Measurements from ENCODE around the gene TEKT5. TPM values are rescaled to one million over a fixed set of nuclear protein-coding genes. Genes with fewer than 3 reads are reported as not detected.

TEKT5 gene
- total and polyA plus RNA-seq, 4 donors, result 0.13 to 0.92 TPM; not detected in 2

GRCh38 chr16:10688291-10688690 is 6.4 kb downstream of the TEKT5 start:
- 88% methylated on average over 10 of the region's 10 CpGs for WGBS
- TF ChIP-seq JUND (IDR thresholded peaks at IDR 0.05), result no peak
- no peak for TF ChIP-seq TAF1 (conservative IDR thresholded peaks at IDR 0.05)
- TF ChIP-seq ZBTB33 (IDR thresholded peaks at IDR 0.05), result no peak
- TF ChIP-seq REST (IDR thresholded peaks at IDR 0.05), result no peak
- TF ChIP-seq SP1 (IDR thresholded peaks at IDR 0.05), result no peak
- H3K9ac ChIP-seq (ENCODE audit: low read depth in 1 of 2, low read length in 2 of 2), result no peak overlapping the region
- no peaks in the 10 kb centered on the region for H3K4me1 ChIP-seq (ENCODE audit: control insufficient read depth in 4 of 4, insufficient read depth in 4 of 4, low read length in 3 of 4)
- no peak overlapping the region for H3K27ac ChIP-seq (ENCODE audit: low read depth in 1 of 2, low read length in 2 of 2)
- no peaks in the 10 kb centered on the region for H3K36me3 ChIP-seq (ENCODE audit: control insufficient read depth in 4 of 4, insufficient read depth in 3 of 4, low read depth in 1 of 4, low read length in 3 of 4)
- H3K27me3 ChIP-seq (ENCODE audit: control insufficient read depth in 4 of 4, insufficient read depth in 4 of 4, low read length in 3 of 4), result no peaks in the 10 kb centered on the region
- no peaks in the 10 kb centered on the region for H3K9me3 ChIP-seq (ENCODE audit: control insufficient read depth in 4 of 4, low read length in 3 of 4)
- no peak overlapping the region for H3K4me3 ChIP-seq (ENCODE audit: low read depth in 1 of 3, low read length in 3 of 3)
- DNase-seq (ENCODE audit: low spot score), result no peak

GRCh38 chr16:10685709-10686108 is 9.0 kb downstream of the TEKT5 start:
- DNase-seq (ENCODE audit: low spot score), result no peak
- Histone ChIP-seq H3K9ac (ENCODE audit: low read depth in 1 of 2, low read length in 2 of 2) (no peak overlapping the region), H3K4me1 (ENCODE audit: control insufficient read depth in 4 of 4, insufficient read depth in 4 of 4, low read length in 3 of 4) (no peaks in the 10 kb centered on the region), H3K36me3 (ENCODE audit: control insufficient read depth in 4 of 4, insufficient read depth in 3 of 4, low read depth in 1 of 4, low read length in 3 of 4) (no peaks in the 10 kb centered on the region), H3K27me3 (ENCODE audit: control insufficient read depth in 4 of 4, insufficient read depth in 4 of 4, low read length in 3 of 4) (no peaks in the 10 kb centered on the region), H3K27ac (ENCODE audit: low read depth in 1 of 2, low read length in 2 of 2) (no peak overlapping the region), H3K4me3 (ENCODE audit: low read depth in 1 of 3, low read length in 3 of 3) (no peak overlapping the region), H3K9me3 (ENCODE audit: control insufficient read depth in 4 of 4, low read length in 3 of 4) (no peaks in the 10 kb centered on the region)
- TF ChIP-seq JUND (IDR thresholded peaks at IDR 0.05), result no peak
- no peak for TF ChIP-seq YY1 (IDR thresholded peaks at IDR 0.05)
- TF ChIP-seq GABPA (IDR thresholded peaks at IDR 0.05 in 1 of 2, conservative IDR thresholded peaks at IDR 0.05 in 1 of 2), result no peak
- no peak for TF ChIP-seq RXRA (IDR thresholded peaks at IDR 0.05)
- no peak for TF ChIP-seq HNF4G (IDR thresholded peaks at IDR 0.05)
- TF ChIP-seq REST (IDR thresholded peaks at IDR 0.05), result no peak
- no peak for TF ChIP-seq ZBTB33 (IDR thresholded peaks at IDR 0.05)
- TF ChIP-seq ATF3 (IDR thresholded peaks at IDR 0.05), result no peak
- no peak for TF ChIP-seq FOXA2 (IDR thresholded peaks at IDR 0.05)
- no peak for TF ChIP-seq TAF1 (conservative IDR thresholded peaks at IDR 0.05)
- TF ChIP-seq EGR1 (IDR thresholded peaks at IDR 0.05; ENCODE audit: low read depth in 2 of 2), result no peak
- 78% methylated on average over 7 of the region's 7 CpGs for WGBS

All from liver (tissue), 9 donors.